Measurements from ENCODE around the gene TAF4.

The TAF4 gene

DNA sequence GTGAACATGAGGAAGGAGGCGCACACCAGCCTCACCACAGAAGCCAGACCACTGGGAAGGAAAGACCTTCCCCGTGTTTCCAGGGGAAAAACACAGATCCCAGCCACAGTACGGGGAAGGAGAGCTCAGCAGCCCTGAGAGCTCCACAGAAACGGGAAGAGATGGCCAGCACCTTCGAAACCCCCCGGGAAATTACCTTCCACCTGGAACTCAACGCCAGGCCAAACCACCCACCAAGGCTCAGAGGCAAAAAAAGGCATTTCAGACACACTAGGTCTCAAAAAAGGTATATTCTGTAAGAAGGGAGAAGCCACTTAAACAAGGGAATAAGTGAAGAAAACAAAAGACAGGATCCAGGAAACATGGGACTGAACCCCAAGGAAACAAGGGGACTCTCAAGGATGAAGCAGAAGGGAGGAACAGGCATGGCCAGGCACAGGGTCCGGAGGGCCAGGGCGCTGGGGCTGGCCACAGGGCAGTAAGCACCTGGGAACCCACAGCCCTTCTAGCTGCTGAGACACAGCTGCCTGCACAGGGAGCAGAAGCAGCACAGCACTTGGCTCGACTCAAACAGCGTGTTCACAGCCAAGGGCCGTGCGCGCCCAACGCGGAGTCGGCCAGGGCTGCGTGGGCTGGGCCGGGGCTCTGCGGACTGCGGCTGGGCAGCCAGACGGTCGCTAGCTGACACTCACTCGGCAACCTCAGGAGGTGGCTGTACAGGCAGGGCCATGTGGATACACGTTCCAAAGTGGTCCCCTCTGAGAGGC, 44.6 kb downstream of the TAF4 start:
- DNase-seq = no peak

DNA sequence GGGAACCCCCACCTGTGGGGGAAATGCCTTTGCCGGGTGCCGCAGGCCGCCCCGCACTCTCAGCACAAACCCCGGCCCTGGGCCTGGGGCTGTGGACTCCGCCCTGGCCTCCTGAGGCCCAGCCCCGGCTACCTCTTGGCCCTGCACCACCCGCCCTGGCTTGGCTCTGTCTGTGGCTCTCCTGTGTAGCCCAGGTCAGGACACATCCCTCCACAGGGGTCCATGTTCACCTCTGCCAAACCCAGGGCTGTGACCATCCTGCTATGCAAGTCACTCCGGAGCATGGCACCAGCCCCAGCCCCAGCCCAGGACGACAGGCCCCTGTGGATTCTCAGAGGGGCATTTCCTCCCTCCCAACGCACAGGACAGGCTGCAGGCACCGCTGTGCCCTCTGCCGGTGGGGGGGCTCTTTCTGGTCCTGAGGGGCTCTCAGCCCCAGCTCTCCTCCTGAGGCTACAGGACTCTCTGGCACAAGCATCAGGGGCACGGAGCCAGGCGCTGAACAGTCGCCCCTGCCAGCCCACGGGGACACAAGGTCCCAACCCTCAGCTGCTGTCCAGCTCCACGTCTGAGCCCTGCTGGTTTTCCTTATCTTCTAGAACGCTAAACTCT, 45.7 kb downstream of the TAF4 start:
- no peak for DNase-seq

DNA sequence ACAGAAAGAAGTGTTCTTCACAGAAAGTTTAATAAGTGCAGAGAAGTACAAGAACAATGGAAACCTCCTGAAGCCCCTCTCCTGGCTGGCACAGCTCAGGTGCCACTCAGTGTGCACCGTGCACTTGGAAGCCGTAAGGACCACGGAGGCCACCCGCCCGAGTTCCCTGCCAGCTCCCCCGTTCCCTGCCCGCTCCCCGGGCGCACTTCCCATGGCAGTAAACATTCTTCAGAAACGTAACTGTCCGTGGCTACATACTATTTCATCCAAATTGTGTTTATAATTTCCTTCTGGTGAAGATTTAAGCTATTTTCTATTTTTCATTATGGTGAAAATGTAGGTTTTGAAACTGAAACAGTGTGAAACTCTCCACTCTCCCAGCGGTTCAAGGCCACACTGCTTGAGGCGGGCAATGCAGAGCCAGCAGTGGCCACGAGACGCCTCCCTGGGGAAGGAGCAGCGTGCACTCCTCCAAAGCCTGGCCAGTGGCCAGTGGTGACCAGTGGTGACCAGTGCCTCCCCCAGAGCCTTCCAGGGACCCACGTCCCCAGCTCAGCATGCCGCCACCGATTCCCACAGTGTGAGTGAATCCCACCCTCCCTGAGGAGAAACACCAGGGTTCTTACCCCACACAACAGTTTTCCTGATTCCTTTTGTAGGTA, 46.4 kb downstream of the TAF4 start:
- no peak for DNase-seq

DNA sequence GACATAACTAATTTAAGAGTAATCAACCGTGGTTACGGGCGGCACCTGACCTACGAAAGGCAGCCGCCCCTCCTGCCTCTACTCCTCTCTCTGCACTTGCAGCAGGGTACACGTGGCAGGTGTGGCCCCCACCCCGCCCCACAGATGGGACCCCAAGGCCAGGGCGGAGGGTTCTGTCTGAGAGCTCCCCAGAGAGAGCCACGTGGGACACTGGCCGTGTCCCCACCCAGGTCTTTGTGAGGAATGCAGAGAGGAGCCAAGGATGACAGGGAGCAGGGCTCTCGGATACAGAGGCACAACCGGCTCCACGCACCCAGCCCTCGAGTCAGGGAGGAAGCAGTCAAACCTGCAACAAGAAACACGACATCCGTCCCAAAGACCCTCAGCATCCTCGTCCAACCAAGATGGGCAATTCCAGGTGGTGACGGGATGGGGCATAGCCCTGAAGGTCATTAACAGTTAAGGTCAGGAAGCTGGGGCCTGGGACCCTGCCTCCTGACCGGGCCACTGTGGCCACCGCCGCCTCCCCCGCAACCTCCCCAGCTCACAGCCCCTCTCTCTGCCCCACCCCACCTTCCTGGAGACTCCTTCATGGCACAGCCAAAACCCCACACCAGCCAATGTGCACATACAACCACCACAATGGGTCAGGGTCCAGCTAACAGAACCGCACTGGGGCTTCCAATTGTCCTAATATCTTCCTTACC, 47.1 kb downstream of the TAF4 start:
- no peak for DNase-seq

DNA sequence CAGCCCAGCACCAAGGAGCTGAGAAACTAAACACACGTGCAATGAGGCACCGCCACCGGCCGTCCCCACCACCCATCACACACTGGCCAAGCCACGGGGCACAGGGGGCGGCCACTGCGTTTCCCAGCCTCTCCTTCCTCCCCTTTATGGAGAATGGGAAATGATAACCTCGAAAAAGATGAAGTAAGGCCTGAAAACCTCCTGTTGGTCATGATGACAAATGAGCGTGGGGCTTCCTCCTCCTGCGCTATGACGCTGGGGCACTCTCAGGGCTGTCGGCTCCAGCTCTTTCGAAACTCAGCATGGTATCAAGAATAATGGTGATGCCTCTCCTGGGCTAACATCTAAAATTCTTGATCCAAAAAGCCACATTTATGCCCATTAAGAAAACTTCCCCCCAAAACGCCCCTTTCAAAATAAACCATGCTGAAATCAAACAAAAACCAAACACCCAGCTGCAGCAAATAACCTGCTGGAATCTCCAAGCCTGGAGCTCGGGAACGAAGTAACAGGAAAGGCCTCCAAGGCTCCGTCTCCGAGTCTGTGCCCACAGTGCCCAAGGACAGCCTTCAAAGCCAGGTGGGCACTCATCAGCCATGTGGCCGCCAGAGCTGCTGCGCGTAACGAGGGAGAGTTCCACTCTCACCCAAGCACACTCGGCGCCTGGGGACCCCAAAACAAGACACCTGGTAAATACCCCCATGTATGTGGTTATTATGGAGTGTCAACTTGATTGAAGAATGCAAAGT, 50.0 kb downstream of the TAF4 start:
- no peak for DNase-seq

DNA sequence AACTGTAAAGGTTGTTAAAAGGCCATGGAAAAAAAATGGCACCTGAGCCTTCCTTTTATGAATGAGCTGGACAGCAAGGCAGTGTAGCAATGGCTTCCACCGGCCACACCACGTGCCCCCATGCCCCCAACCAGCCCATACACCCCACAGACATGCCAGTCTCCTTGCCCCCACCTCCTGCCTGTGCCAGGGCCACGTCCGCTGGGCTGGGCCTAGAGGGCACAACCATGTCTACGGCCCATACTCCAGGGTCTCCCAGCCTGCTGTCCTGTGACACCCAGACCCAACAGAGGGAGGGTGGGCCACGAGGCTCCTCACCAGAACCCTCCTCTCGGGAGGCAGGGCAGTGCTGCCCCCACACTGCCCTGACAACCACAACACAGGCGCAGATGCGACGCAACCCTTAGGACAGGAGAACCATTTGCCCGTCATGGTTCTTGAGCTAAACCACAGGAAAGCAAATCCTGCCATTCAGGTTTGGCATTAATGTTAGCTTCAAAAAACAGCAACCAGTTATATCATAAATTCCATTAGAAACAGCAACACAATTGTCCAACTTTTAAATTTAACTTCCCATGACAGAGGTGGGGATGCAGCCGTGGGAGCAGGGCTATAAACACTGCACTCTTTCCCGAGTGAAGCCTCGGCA, 50.7 kb downstream of the TAF4 start:
- no peak for DNase-seq

DNA sequence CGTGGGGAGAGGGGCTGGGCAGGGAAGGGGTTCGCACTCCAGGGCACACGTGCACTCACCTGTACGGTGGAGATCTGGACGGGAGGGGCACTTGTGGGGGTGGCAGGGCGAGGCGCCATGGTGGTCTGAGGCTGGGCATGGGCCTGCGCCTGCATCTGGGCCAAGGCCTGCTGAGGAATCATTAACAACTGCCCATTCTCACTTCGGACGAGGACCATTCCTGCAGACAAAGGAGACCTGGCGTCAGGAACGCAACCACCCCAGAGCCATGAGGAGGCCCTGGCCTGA, 51.2 kb downstream of the TAF4 start:
- no peak for DNase-seq

DNA sequence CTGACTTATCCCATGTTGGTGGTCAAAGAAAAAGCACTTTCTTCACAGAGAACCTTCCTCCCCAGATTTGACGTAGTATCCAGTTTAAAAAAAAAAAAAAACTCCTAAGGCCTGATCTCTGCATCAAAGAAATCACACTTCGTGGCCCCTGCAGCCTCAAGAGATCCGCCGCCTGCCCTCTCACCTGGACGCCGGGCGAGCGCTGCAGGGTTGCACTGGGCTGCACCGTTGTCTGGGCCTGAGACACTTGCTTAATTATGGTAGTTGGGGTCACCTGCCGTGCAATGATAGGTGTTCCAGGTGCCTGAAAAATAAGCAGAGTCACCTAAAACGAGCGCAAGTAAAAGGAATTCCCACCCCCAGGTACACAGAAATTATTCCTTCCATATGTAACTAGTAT, 53.0 kb downstream of the TAF4 start:
- DNase-seq = no peak

DNA sequence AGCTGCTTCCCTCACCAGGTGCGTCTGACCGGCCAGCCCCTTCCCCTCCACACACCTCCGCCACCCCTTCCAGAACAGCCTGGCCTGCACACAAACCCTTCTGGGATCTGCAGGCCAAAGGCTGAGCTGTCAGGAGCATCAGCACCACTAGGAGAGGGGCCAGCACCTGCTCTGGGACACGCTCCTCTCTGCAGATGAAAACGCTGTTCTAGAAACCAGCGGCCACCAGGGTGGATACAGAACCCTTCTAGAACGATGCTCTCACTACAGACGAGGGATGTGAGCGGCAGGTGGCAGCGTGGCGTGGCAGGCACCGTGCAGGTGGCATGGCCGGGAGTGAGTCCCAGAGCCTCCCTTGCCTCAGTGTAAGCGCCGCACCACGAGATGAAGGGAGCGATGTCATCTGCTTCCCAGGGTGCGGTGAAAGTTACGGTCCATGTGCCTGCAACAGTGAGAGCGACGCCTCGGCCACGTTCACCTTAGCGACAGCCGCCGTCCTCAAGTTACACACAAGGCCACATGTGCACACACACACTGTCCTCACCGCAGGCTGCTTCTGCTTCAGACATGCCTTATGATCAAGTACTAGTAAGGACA, 53.6 kb downstream of the TAF4 start:
- DNase-seq = no peak

DNA sequence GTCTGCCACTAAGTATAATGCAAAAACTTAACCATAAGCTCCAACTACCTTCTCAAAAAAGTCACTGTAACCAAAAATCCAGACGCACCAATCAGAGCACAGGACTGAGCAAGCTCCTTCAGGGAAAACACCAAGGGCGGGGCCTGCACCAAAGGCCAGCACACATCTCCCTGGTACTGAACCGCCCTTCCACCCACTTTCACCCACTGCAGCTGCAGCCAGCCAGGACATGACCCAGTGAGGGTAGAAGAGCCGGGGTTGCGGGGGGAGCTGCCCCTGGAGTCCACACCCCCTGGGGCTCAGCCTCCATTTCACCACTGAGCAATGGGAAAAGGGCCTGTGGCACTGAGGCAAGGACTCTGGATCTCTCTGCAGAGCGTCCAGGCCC, 54.3 kb downstream of the TAF4 start:
- DNase-seq = no peak

DNA sequence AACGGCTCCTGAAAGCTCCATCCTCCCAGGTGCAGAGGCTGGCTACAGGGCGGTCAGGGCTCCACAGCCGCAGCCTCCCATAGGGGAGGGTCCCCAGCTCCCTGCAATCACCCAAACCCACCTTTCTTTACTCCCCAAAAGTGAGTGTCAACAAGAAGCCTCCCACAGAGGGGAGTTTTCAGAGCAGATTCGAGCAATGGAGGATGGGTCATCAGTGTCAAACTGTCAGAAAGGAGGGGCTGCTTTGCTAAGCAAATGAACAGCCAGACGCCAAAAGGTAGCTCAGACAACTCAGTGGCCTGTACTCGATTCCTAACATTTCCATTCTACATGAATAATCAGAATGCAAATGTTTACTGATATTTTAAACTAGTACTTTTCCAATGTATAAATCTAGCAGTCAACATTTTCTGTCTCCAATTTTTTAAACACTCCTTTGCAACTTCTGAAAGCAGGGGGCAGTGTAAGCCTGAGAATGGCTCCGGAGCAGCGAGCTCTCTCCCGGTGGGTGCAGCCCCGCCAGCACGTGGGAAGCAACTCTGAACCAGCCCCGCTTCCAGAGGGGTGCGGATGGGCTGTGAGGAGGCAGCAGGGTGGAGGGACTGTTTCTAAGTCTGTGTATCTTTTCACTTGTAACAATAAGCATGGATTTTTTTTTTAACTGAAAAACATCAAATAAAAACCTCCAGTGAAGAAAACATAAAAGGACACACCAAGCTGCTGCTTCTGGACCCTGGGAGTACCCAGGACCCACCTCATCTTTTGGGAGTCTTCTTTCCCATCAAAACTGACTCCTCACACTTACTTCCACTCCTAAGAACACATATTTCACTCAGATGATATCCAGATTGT, 54.9 kb downstream of the TAF4 start:
- peak; percentile 76 for DNase-seq

DNA sequence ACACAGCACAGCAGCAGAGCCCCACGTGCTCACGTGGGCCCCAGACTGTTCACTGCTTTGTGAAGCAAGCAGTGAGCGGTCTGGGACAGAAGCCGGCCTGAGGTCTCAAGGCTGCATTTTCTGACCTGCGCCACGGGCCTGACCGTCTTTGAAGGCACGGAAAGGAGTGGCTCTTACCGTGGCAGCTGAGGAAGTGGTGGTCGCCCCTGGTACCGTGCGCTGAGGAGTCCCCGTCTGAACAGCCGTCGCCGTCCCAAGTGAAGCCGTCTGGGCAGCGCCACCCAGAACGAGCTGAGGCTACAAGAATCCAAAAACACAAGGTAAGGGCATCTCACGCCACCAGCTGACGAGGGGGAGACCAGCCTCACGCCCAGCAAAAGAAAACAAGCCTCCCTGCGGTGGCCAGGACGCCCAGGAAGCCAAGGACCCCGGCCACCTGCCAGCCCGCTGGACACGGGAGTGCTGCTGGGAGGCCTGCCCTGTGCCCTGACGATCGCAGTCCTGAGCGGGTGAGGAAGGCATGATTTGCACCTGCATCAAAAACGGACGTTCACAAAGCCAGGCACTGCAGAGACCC, 55.7 kb downstream of the TAF4 start:
- DNase-seq = no peak

DNA sequence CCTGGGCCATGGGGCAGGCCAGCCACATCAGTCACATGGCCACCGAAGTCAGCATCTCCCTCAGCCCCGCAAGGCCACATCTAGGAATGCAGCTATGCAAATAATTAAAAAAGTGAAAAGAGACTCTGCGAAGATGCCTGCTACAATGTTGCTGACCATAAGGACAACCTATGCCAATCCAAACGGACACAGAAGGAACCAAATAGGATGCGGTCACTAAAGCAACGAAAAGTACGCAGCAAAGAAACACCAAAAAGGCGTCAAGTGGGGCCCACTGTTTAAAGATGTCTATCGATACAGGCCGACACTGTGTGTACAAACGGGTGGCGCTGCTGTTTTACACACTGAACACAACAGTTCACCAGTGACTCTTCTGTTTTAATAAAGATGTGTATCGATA, 56.4 kb downstream of the TAF4 start:
- DNase-seq = no peak

DNA sequence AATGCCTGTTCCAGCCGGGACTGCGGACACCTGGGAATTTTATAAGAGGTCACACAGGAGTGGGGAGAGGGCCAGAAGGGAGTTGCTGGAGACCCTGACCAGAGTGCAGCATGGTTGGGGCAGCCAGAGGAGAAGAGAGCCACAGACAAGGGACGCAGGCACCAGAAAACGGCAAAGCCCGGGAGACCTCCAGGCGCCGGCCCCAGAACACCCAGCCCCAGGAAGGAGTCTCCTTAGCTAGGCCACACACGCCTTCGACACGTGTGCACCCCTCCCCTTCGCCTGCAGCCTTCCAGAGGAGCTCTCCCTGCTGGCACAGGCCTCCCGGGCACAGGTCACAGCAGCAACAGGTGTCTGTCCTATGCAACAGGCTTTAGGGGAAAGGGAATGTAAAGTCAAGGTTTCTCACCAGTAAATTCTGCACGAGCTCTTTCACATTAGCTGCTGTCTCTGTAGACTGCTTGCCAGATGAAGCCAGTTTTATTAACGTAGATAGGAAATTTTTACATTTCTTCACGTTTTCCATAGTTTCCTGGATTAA, 57.0 kb downstream of the TAF4 start:
- DNase-seq = no peak

DNA sequence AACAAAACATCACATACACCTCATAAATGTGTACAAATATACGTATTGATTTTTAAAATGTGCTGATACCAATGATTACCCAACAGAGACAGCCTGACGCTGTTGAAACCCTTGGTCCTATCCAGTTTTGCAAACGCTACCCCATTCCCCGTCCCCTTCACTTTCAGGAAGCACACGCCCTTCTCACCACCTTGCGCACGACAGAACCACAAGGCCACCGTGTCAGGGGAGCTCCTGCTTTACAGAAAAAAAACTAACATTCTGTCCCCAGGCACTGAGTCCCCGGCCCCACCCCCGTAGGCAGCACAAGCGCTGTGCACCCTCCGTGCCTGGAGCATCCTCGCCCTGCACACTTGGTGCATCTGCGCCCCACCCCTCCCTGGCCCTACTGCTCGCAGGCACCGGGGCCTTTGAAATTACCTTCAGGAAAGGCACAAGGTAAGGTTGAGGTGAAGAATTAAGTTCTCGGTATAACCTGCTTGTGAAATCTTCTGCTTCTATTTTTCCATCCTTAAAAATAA, 58.5 kb downstream of the TAF4 start:
- DNase-seq = no peak

DNA sequence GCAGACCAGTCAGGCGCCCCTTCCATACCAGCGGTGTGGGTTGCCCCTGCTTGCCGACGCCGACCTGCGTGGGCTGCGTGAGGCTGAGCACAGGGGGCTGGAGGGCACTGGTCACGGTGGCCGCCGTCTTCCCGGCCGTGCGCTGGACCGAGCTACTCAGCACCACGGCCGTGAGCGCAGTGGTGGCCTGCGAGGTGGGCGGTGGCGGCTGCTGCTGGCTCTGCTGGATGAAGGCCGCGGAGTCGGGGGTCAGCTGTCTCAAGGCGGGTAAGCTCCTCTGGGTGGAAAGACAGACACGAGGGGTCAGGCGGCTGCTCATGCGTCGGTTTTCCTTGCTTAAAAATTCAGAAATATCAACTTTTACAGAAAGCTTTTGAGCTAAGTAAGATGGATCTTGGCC, 59.2 kb downstream of the TAF4 start:
- no peak for DNase-seq

DNA sequence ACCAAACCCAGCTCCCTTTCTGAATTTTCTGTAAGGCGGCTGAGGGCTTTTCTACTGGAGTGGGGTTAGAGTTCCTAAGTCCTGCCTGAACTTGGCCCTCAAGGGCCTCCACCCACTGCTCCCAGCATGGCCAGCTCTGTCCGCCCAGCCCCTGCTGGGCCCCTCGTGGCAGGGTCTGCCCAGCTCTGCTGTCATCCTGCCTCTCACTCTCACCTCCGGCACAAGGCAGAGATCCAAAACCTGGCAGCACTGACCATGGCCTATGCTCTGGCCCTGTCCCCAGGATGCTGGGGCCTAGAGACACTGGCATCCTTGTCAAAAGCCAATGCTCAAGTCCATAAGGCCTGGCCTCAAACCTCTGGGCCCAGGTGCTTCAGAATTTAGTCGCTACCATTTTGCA, 61.1 kb downstream of the TAF4 start:
- DNase-seq = no peak

DNA sequence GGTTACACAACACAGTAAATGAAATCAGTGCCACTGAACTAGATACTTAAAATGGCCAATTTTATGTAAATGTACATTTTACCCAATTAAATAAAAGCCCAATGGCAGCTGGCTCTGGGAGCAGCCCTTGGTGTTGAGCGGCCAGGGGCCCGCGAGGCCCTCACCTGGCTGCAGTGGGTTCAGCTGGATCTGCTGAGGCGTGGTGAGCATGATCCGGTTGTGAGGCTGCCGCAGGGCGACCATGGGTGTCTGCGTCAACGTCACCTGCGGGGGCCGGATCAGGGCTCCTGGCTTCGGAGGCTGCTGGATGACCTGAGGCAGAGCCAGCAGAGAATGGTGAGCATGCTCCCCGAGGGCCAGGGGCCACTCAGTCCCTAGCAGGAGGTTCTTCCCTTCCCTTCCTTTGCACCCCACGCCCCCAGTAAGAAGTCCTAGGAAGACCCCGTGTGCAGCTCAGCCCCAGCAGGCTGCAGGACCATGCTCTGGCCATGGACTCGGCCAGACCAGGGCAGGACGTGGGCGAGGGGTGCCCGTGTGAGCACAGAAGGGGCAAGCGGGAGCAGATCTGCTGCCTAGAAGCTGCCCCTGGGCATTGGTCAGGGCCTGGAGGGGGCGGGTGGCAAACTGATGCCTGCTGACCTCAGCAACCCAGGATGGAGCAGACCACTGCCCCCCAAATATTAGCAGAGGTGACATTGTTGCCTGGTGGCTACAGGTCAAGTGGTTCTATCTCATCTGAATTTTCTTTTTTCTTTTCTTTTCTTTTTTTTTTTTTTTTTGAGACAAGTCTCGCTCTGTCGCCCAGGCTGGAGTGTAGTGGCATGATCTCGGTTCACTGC, 61.9 kb downstream of the TAF4 start:
- DNase-seq = no peak

DNA sequence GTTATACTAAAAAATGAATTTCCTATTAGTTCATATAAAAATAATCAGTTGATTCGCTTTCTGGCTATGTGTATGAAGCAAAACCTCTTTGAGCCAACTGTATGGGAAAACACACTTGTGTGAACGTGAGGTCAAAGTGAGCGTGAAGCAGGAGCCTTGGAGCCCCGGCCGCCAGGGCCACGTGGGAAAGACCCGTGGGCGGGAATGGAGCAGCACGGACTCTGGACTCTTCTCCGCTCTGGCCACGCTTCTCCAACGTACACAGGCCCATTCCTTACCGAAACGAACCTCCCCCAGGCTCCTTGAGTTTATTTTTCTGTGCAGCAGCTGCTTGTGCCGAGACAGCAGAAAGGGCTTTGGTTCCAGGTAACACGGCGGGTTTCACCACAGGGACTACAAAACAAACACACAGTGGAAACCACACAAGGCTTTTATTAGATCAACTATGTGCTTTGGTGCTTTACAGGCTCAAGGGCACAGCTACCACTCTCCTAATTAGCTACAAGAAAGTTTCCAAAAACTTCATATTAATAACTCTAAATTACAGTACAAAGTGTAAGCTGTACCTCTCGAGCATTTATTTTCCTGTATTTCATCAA, 62.7 kb downstream of the TAF4 start:
- no peak for DNase-seq

Data from CD4-positive, alpha-beta T cell treated with Interleukin-6 for 4 hours (primary cell).